Activated gamma-delta T cell (primary cell): Measurements from ENCODE around the gene ZFHX3.

Source experiments
- DNase-seq: peaks from one replicate; lab custom pipeline; 2025; lab: John Stamatoyannopoulos, UW

The ZFHX3 gene

DNA sequence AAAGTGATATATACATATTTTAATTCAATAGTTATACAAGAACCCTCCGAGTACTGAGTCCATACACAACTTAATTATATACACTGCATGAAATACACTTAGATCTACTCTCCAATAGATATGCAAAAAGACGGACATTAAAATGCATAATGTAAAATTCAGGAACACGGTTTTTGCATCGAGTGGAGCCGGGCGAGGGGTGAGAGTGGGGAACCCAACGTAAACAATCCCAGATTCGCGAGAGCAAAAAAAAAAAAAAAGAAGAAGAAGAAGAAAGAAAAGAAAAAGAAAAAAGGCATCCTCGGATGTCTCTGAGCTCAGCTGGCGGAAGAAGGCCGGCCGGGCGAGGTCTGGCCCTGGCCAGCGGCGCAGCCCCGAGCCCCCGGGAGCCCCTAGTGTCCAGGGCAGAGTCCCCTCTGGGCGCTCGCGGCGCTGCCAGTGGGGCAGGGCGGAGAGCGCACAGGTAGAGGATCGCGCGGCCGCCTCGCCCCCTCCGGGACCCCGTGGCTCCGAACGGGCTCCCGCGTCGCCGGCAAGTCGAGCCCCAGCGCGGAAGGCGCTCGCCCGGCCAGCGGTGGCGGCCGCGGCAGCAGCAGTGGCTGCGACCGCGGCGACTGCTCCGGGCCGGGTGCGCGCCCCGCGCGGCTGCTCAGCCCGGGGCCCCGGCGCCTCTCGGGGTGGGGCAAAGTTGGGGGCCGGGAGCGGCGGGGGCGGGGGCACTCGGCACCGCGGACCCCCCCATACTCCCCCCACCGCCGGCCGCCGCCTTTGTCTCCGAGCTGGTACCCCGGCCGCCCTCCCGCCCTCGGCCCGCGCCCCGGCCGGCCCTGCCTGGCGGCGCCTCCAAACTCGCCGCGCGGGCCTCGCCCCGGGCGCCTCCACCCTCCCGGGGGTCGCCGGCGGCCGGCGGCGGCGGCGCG is 9.6 kb upstream of the ZFHX3 start:
- no peak for DNase-seq

GRCh38 chr16:73056921-73057290 is 9.0 kb upstream of the ZFHX3 start:
- no peak for DNase-seq

GRCh38 chr16:73056448-73056847 is 8.5 kb upstream of the ZFHX3 start:
- DNase-seq = no peak

DNA sequence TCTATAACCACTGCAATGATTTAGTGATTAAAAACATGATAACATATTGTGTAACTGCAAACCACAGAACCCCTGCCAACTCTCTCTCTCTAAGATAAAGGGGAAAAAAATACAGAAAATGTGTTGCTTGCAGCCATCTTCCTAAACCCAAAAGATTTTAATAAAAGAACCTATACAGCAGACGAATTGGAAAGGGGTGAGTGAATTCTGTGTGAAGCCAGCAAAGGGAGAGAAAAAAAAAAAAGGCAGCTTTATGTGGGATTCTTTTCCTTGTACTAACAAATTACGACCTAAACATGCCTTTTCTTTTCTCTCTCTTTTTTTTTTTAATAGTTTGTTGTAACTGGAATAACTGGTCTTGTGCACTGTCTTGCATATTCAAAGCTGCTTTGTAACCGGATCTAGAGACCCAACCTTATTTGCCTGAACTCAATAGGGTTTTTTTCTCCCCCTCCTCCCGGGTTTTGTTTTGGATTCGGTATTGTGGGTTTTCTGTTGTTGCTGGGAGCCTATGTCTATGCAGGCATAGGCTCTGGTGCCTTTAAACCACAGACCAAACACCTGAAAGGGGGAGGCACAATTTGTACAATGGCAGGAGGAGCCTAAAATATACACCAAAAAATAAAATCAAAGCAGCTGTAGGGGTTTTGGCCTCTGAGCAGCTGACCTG is 7.0 kb upstream of the ZFHX3 start:
- DNase-seq = no peak

DNA sequence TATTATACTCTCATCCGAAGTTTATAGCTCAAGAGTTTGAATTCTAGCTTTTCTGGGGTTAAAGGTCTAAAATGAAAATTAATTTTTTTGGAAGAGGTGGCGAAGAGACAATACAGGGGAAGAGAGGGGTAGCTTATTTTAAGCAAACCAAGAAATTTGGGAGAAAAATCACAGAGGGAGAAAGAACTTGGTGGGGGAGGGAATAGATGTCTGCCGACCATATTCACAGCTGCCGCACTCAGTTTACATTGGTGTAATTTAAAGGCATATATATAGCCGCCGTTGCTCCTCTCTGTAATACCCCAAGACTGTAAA is 6.5 kb upstream of the ZFHX3 start:
- DNase-seq = no peak

GRCh38 chr16:73054125-73054484 is 6.2 kb upstream of the ZFHX3 start:
- DNase-seq = no peak

GRCh38 chr16:73053364-73054124 is 5.6 kb upstream of the ZFHX3 start:
- no peak for DNase-seq

DNA sequence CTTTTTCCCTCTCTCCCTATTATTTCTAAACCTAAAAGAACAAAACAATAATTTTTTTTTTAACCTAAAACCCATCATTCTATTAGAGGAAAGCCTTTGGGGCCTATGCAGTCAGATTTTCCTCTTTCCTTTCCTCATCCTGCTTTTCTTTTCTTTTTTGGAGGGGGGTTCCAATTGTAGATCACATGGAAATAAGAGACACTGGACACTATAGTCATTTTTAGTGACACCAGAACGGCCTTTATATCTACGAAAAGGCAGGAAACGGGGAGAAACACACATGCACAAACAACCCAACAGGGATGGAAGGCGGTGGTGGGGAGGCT is 5.1 kb upstream of the ZFHX3 start:
- DNase-seq = no peak

- no peak for DNase-seq
Measured at GRCh38 chr16:73052576-73052975, 4.6 kb upstream of the ZFHX3 start.

DNA sequence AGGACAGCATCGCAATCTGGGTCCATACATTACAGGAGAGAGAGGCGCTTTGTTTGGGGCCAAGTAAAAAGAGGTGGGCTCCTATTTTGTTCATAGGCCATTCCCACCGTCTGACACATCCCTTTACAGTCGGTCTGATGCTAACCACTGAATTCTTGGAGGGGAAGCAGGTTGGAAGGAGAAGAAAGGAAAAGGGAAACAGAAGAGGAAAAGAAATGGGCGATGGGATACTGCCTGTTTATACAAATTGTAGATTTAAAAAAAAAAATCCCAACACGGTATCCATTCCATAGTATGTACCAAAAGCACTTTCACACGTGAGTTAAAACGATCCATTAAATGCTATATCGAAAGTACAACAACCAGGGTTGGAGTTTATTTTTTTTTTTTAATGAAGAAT is 4.0 kb upstream of the ZFHX3 start:
- no peak for DNase-seq

GRCh38 chr16:73051226-73051625 is 3.3 kb upstream of the ZFHX3 start:
- DNase-seq = no peak

GRCh38 chr16:73050201-73051099 is 2.5 kb upstream of the ZFHX3 start:
- no peak for DNase-seq

DNA sequence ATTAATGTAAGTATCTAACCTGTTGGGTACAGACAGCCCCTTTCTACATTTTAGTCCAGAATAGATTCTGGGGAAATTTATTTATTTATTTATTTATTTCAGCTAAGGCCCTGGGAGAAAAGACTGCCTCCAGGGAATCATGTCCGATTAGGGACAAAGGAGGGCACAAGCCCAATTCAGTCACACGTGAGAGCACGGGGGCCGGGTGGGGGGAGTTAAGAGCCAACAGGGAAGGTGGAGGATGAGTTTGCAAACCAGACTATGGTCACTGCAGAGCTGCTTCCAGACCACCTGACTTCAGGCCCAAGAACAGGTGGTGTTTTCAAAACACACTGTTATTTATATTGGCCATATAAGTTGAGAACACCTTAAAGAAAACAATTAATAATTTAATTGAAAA is 1.6 kb upstream of the ZFHX3 start:
- DNase-seq = no peak

GRCh38 chr16:73049091-73049490 is 1.2 kb upstream of the ZFHX3 start:
- DNase-seq = no peak

GRCh38 chr16:73048292-73049080 is 558 bp upstream of the ZFHX3 start:
- DNase-seq = no peak

GRCh38 chr16:73047221-73047535 is 750 bp downstream of the ZFHX3 start:
- no peak for DNase-seq

DNA sequence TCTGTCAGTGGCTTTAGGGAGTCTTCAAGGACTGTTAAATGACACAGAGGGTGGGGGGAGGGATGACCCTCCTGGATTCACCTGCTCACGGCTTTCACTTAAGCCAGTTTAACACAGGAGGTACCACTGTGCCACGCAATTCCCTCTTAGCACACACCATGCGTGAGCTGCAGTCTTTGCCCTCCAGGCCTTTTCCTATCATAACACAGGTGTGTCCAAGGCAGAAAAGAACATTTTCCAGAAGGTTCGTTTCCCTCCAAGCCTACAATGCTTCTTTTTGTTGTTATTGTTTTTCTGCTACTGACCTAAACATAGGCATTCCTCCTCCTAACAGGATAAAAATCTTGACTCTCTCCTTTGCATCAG is 1.1 kb downstream of the ZFHX3 start:
- DNase-seq = no peak

- no peak for DNase-seq
Measured at GRCh38 chr16:73046202-73046848, 1.6 kb downstream of the ZFHX3 start.

- no peak for DNase-seq
Measured at GRCh38 chr16:73043828-73044467, 4.0 kb downstream of the ZFHX3 start.

DNA sequence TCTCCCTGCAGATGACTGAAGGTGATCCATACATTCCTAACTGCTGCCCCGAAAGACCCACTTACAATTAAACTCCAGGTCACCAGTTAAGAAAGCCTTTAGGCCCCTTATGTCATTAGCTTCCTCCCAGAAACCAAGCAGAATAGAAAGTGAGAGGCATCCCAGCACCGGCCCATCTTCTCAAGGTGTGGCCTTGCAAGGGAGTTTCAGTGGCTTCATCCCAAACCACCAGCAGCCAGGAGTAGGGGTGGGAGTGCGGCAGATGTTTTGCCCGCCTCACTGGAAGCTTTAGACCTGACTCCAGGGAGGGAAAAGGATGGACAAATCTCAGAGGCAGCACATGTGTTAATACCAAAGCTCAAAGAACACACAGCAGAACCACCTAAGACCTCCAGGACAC is 5.1 kb downstream of the ZFHX3 start:
- DNase-seq = no peak

DNA sequence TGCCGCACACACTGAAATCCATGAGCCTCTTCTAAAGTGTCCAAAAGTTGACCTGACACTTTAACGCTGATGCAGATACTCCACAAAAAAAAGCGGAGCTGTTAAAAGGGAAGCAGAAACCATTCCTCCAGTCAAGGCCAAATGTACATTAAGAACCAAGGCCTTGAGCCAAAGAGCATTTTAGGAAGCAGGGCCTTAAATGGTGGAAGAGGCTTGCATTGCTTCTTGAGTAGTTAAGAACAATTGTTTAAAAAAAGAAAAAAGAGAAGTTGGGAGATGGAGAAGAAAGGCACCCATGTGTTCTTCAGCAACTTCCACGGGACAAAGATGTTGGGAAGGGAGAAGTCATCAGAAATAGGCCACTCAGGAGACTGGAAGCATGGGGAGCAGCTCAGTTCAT is 6.3 kb downstream of the ZFHX3 start:
- DNase-seq = no peak
